Activated T-cell treated with anti-CD3 and anti-CD28 coated beads, Interleukin-2, amount 50 U/mL, for 72 hours (primary cell): Measurements from ENCODE around the gene RNASE13. TPM values are rescaled to one million over a fixed set of nuclear protein-coding genes. Genes with fewer than 3 reads are reported as not detected.
"Not testable (repeated sequence)": the region's sequence is repeated elsewhere in the genome, so short reads cannot be mapped to it uniquely, and the experiment has no call there.

Experiments used
- ATAC-seq, 2 donors: fragments of 150-1000 bp; cut with Tn5 transposase; replicated peaks in 1 of 2; 2 replicates each; pipeline ENCODE4 v1.10.0; 2021; ENCODE audit warnings: moderate library complexity in 2 of 2, mild to moderate bottlenecking in 1 of 2
- DNase-seq, 2 donors: peaks; one replicate each; pipeline ENCODE4 v3.0.0; 2021 to 2022; ENCODE audit warnings: mixed read lengths in 1 of 2
- H3K27ac Mint-ChIP-seq: one replicate; pipeline ENCODE4 v1.8.0; 2022; ENCODE audit warnings: mild to moderate bottlenecking, moderate library complexity, mixed read lengths
- H3K27me3 Mint-ChIP-seq: one replicate; pipeline ENCODE4 v1.8.0; 2022; ENCODE audit warnings: low read depth, mixed read lengths
- H3K36me3 Mint-ChIP-seq, 2 donors: one replicate each; pipeline ENCODE4 v1.8.0; 2022; ENCODE audit warnings: mixed read lengths in 2 of 2, mild to moderate bottlenecking in 1 of 2; ENCODE audit not compliant: insufficient read depth in 2 of 2
- H3K4me1 Mint-ChIP-seq: one replicate; pipeline ENCODE4 v1.8.0; 2022; ENCODE audit warnings: low read depth, mixed read lengths
- H3K4me3 Mint-ChIP-seq, 2 donors: one replicate each; pipeline ENCODE4 v1.8.0; 2022; ENCODE audit warnings: mild to moderate bottlenecking in 2 of 2, mixed read lengths in 2 of 2, moderate library complexity in 2 of 2
- H3K9me3 Mint-ChIP-seq, 2 donors: one replicate each; pipeline ENCODE4 v1.8.0; 2022; ENCODE audit warnings: mixed read lengths in 2 of 2
- total RNA-seq, 2 donors: library from RNA; stranded (reverse); gene quantifications; one replicate each; pipeline ENCODE4 v1.2.3, GENCODE V29; 2022

RNASE13 gene
- total RNA-seq, 2 donors from 2014 or later: not detected

- H3K4me3 Mint-ChIP-seq: no peak overlapping the region
- H3K27me3 Mint-ChIP-seq: no peaks in the 10 kb centered on the region
- ATAC-seq (no peak), DNase-seq (no peak)
- peaks cover 7 to 16% of the 10 kb centered on the region in 2 donors for H3K36me3 Mint-ChIP-seq
- H3K9me3 Mint-ChIP-seq: no peaks in the 10 kb centered on the region
- no peak overlapping the region for H3K27ac Mint-ChIP-seq
- H3K4me1 Mint-ChIP-seq: peaks cover 11% of the 10 kb centered on the region
These were observed 37.5 kb downstream of the RNASE13 start for GRCh38 chr14:20997115-20997514.

GRCh38 chr14:20996521-20996920 lies 38.1 kb downstream of the RNASE13 start:
- H3K4me1 Mint-ChIP-seq: peaks cover 17% of the 10 kb centered on the region
- peaks cover 10 to 20% of the 10 kb centered on the region in 2 donors for H3K36me3 Mint-ChIP-seq
- H3K4me3 Mint-ChIP-seq: no peak overlapping the region
- ATAC-seq: no peak
- no peak for DNase-seq
- no peaks in the 10 kb centered on the region for H3K9me3 Mint-ChIP-seq
- H3K27me3 Mint-ChIP-seq: no peaks in the 10 kb centered on the region
- H3K27ac Mint-ChIP-seq: no peak overlapping the region

GRCh38 chr14:20989787-20990600 lies 44.6 kb downstream of the RNASE13 start, which contains the start of gene METTL17:
Gene METTL17 (plus strand): TSS chr14:20989980. CDS start chr14:20990003, 23 bp downstream.
- Mint-ChIP-seq H3K27ac (peak within 1 kb of the TSS; percentile 96), H3K4me3 (peak within 1 kb of the TSS; percentile 92 to 98), H3K36me3 (peaks cover 10% of the 10 kb centered on the region in 2 donors), H3K4me1 (peaks cover 34% of the 10 kb centered on the region), H3K27me3 (no peaks in the 10 kb centered on the region), H3K9me3 (no peaks in the 10 kb centered on the region)
- ATAC-seq (peak; percentile 95 to 97), DNase-seq (peak; percentile 89 to 93)

- ATAC-seq (no peak), DNase-seq (no peak)
- no peaks in the 10 kb centered on the region for H3K9me3 Mint-ChIP-seq
- peak overlapping the region; percentile 96 for H3K27ac Mint-ChIP-seq
- peaks cover 34% of the 10 kb centered on the region for H3K4me1 Mint-ChIP-seq
- H3K4me3 Mint-ChIP-seq: peak overlapping the region; percentile 92 to 98
- H3K36me3 Mint-ChIP-seq: peaks cover 9 to 10% of the 10 kb centered on the region in 2 donors
- no peaks in the 10 kb centered on the region for H3K27me3 Mint-ChIP-seq
These were observed 45.2 kb downstream of the RNASE13 start for GRCh38 chr14:20989471-20989786.

DNA sequence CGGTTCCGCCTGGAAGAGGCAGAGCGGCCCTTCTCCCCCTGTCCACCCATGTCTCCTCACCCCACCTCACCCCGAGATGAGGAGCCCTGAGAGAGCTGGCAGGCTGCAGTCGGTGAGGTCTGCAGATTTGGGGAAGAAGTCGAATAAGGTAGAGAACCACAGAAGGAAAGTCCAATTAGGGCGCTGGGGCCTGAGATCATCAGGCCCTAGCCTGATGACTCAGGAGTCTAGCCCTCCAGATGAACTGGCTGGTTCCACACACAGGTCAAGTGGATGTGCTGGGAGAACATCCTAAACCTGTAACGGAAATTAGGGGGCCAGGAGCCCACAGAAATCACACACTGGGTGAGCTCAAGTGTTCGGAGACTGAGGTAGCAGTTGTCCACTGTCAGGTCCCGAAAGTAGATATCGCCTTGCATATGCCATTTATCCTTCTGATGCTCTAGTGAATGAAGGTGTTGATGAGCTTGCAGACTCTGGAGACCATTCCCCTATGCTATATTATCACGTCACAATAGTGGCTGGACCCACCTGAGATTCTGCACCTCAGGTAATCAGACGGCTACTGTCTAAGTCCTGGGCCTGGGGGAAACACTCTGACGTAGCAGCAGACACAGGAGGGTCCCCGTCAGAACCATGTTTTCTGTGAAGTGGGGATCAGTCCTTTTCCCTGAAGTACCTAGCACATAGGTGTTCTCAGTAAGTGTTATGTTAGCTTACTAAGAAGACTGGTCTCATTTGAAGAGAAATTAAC lies 45.7 kb downstream of the RNASE13 start:
- no peaks in the 10 kb centered on the region for H3K27me3 Mint-ChIP-seq
- ATAC-seq (no peak), DNase-seq (no peak)
- peak overlapping the region; percentile 61 to 65 for H3K4me3 Mint-ChIP-seq
- H3K36me3 Mint-ChIP-seq: peaks cover 7 to 8% of the 10 kb centered on the region in 2 donors
- H3K4me1 Mint-ChIP-seq: peaks cover 34% of the 10 kb centered on the region
- H3K9me3 Mint-ChIP-seq: no peaks in the 10 kb centered on the region
- H3K27ac Mint-ChIP-seq: peak overlapping the region; percentile 12

DNA sequence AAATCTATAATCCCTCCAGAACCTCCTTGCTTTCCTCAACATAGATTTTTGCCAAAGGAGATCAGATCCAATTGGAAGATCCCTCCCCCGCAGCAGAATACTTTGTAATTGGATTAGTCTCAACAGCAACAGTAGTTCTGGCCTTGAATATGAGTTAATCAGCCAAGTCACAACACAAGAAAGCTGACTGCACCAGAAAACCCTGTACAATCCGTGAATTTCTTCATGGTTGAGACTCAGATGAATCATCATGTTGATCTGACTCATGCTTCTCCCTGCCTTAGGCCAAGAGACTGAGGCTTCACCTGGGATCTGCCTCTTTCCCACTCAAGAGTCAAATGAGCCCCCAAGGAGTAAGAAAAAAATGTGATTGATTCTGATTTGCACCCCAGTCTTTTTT lies 47.8 kb downstream of the RNASE13 start:
- Mint-ChIP-seq H3K9me3 (no peaks in the 10 kb centered on the region), H3K4me3 (peak overlapping the region in 1 of 2 donors; percentile 7), H3K4me1 (peaks cover 27% of the 10 kb centered on the region), H3K36me3 (peaks cover under 1 to 2% of the 10 kb centered on the region in 2 donors), H3K27me3 (no peaks in the 10 kb centered on the region), H3K27ac (no peak overlapping the region)
- DNase-seq (no peak), ATAC-seq (peak in 1 of 2 donors; percentile 44)

GRCh38 chr14:20985650-20986049 lies 49.0 kb downstream of the RNASE13 start:
- not testable (repeated sequence) for ATAC-seq, DNase-seq, H3K36me3 Mint-ChIP-seq, H3K27me3 Mint-ChIP-seq, H3K4me3 Mint-ChIP-seq, H3K27ac Mint-ChIP-seq, H3K9me3 Mint-ChIP-seq
- H3K4me1 Mint-ChIP-seq: peaks cover 16% of the 10 kb centered on the region

Other genes starting within 250 kb of the RNASE13 start
- not detected for gene RNASE1, start 232.0 kb downstream of the RNASE13 start, total RNA-seq
- not detected for gene RNASE3, start 143.4 kb downstream of the RNASE13 start, total RNA-seq
- not detected for gene RNASE2, start 79.3 kb downstream of the RNASE13 start, total RNA-seq
- gene METTL17, start 44.8 kb downstream of the RNASE13 start, total RNA-seq: 10 to 100 TPM; 91.2 to 94.9 TPM
- gene SLC39A2, start 35.5 kb downstream of the RNASE13 start, total RNA-seq: under 1 TPM; 0.58 to 0.96 TPM
- gene NDRG2, start 9.7 kb downstream of the RNASE13 start, total RNA-seq: 1 to 10 TPM; 4.0 to 6.3 TPM
- gene TPPP2, start 4.6 kb downstream of the RNASE13 start, total RNA-seq: not detected
- gene RNASE7, start 7.6 kb upstream of the RNASE13 start, total RNA-seq: not detected
- not detected for gene RNASE8, start 23.0 kb upstream of the RNASE13 start, total RNA-seq
- gene ARHGEF40, start 35.5 kb upstream of the RNASE13 start, total RNA-seq: under 1 TPM; 0.26 to 0.37 TPM
- gene ZNF219, start 63.8 kb upstream of the RNASE13 start, total RNA-seq: 10 to 100 TPM; 11.2 to 12.4 TPM
- gene TMEM253, start 66.3 kb upstream of the RNASE13 start, total RNA-seq: under 1 TPM in 1 of 2 donors, not detected in 1; 0.35 TPM
- not detected for gene OR5AU1, start 121.3 kb upstream of the RNASE13 start, total RNA-seq
- 1,000 to 10,000 TPM; 1,220 to 1,492 TPM for gene HNRNPC, start 234.6 kb upstream of the RNASE13 start, total RNA-seq
- gene RPGRIP1, start 245.3 kb upstream of the RNASE13 start, total RNA-seq: not detected